ENCODE measurements around the gene S100A13. TPM values are rescaled to one million over a fixed set of nuclear protein-coding genes. Genes with fewer than 3 reads are reported as not detected.
"Not testable (repeated sequence)": the region's sequence is repeated elsewhere in the genome, so short reads cannot be mapped to it uniquely, and the experiment has no call there.

S100A13 gene
- total RNA-seq, 6 experiments from 2014 or later, result 10.4 to 24.5 (median 21.9) TPM

- intact Hi-C loops (cut with DNase I), result no loop called here
- ATAC-seq (peak in 2 of 4 donors; percentile 36 to 58), DNase-seq (no peak)
- no peak for TF ChIP-seq POLR2A (IDR thresholded peaks at IDR 0.05)
- no peak for TF ChIP-seq CTCF (IDR thresholded peaks at IDR 0.05)
- H3K9me3 ChIP-seq, result no peaks in the 10 kb centered on the region
- no peaks in the 10 kb centered on the region for H3K4me1 ChIP-seq
- no peaks in the 10 kb centered on the region for H3K36me3 ChIP-seq
- no peak overlapping the region for H3K27ac ChIP-seq
- H3K4me3 ChIP-seq, result no peak overlapping the region
- 43% methylated on average over 4 of the region's 5 CpGs for WGBS (ENCODE audit: insufficient coverage, low coverage, low lambda C conversion rate, missing lambda C conversion rate)
- no peaks in the 10 kb centered on the region for H3K27me3 ChIP-seq
These were observed 40.0 kb downstream of the S100A13 start for GRCh38 chr1:153587314-153587713.

GRCh38 chr1:153586347-153586746, 41.0 kb downstream of the S100A13 start:
- Histone ChIP-seq H3K4me1 (no peaks in the 10 kb centered on the region), H3K9me3 (no peaks in the 10 kb centered on the region), H3K27ac (no peak overlapping the region), H3K36me3 (no peaks in the 10 kb centered on the region), H3K4me3 (no peak overlapping the region), H3K27me3 (no peaks in the 10 kb centered on the region)
- TF ChIP-seq CTCF (IDR thresholded peaks at IDR 0.05) (no peak), POLR2A (IDR thresholded peaks at IDR 0.05) (no peak)
- ATAC-seq (no peak), DNase-seq (no peak)
- intact Hi-C loops (cut with DNase I), result no loop called here
- WGBS (ENCODE audit: insufficient coverage, low coverage, low lambda C conversion rate, missing lambda C conversion rate), result 20% methylated on average over 1 of the region's 1 CpG

- Histone ChIP-seq H3K4me1 (no peaks in the 10 kb centered on the region), H3K27me3 (no peaks in the 10 kb centered on the region), H3K9me3 (no peaks in the 10 kb centered on the region), H3K4me3 (no peak overlapping the region), H3K27ac (no peak overlapping the region), H3K36me3 (no peaks in the 10 kb centered on the region)
- intact Hi-C loops (cut with DNase I), result no loop called here
- WGBS (ENCODE audit: insufficient coverage, low coverage, low lambda C conversion rate, missing lambda C conversion rate), result 63% methylated on average over 1 of the region's 1 CpG
- TF ChIP-seq CTCF (IDR thresholded peaks at IDR 0.05), result no peak
- no peak for TF ChIP-seq POLR2A (IDR thresholded peaks at IDR 0.05)
- DNase-seq, result no peak
- ATAC-seq, result peak in 3 of 4 donors; percentile 22 to 49 (median 26)
These were observed 42.3 kb downstream of the S100A13 start for GRCh38 chr1:153585006-153585405.

GRCh38 chr1:153583976-153584375, 43.3 kb downstream of the S100A13 start:
- Histone ChIP-seq H3K36me3 (no peaks in the 10 kb centered on the region), H3K9me3 (no peaks in the 10 kb centered on the region), H3K4me1 (no peaks in the 10 kb centered on the region), H3K27me3 (no peaks in the 10 kb centered on the region), H3K27ac (no peak overlapping the region), H3K4me3 (no peak overlapping the region)
- intact Hi-C loops (cut with DNase I), result no loop called here
- WGBS (ENCODE audit: insufficient coverage, low coverage, low lambda C conversion rate, missing lambda C conversion rate), result 80% methylated on average over 2 of the region's 2 CpGs
- DNase-seq, result no peak
- TF ChIP-seq POLR2A (IDR thresholded peaks at IDR 0.05) (no peak), CTCF (IDR thresholded peaks at IDR 0.05) (no peak)
- ATAC-seq, result no peak

- ATAC-seq; intact Hi-C loops (cut with DNase I); H3K9me3 ChIP-seq; DNase-seq; H3K4me3 ChIP-seq; H3K4me1 ChIP-seq; H3K27ac ChIP-seq; H3K36me3 ChIP-seq; H3K27me3 ChIP-seq: not testable (repeated sequence)
- 29% methylated on average over 2 of the region's 3 CpGs for WGBS (ENCODE audit: insufficient coverage, low coverage, low lambda C conversion rate, missing lambda C conversion rate)
These were observed 43.8 kb downstream of the S100A13 start for GRCh38 chr1:153583514-153583913.

- ATAC-seq; H3K27me3 ChIP-seq; H3K4me1 ChIP-seq; intact Hi-C loops (cut with DNase I); H3K27ac ChIP-seq; H3K9me3 ChIP-seq; H3K36me3 ChIP-seq; H3K4me3 ChIP-seq; DNase-seq: not testable (repeated sequence)
- 92% methylated on average over 12 of the region's 34 CpGs for WGBS (ENCODE audit: insufficient coverage, low coverage, low lambda C conversion rate, missing lambda C conversion rate)
These were observed 44.5 kb downstream of the S100A13 start for GRCh38 chr1:153582836-153583235.

Data from right lobe of liver (tissue), 6 donors.